Activated T-cell treated with anti-CD3 and anti-CD28 coated beads, Interleukin-2, amount 50 U/mL, for 72 hours (primary cell): ENCODE measurements around the gene PRPF38B. TPM values are rescaled to one million over a fixed set of nuclear protein-coding genes. Genes with fewer than 3 reads are reported as not detected.
A peak's percentile ranks its signal among the peaks of the same experiment; 100 is the strongest.
"Not testable (repeated sequence)": the region's sequence is repeated elsewhere in the genome, so short reads cannot be mapped to it uniquely, and the experiment has no call there.

Source experiments
- ATAC-seq, 2 donors: fragments of 150-1000 bp; cut with Tn5 transposase; replicated peaks in 1 of 2; 2 replicates each; pipeline ENCODE4 v1.10.0; 2021; ENCODE audit warnings: moderate library complexity in 2 of 2, mild to moderate bottlenecking in 1 of 2
- DNase-seq, 2 donors: peaks; one replicate each; pipeline ENCODE4 v3.0.0; 2021 to 2022; ENCODE audit warnings: mixed read lengths in 1 of 2
- H3K27ac Mint-ChIP-seq: one replicate; pipeline ENCODE4 v1.8.0; 2022; ENCODE audit warnings: mild to moderate bottlenecking, moderate library complexity, mixed read lengths
- H3K27me3 Mint-ChIP-seq: one replicate; pipeline ENCODE4 v1.8.0; 2022; ENCODE audit warnings: low read depth, mixed read lengths
- H3K36me3 Mint-ChIP-seq, 2 donors: one replicate each; pipeline ENCODE4 v1.8.0; 2022; ENCODE audit warnings: mixed read lengths in 2 of 2, mild to moderate bottlenecking in 1 of 2; ENCODE audit not compliant: insufficient read depth in 2 of 2
- H3K4me1 Mint-ChIP-seq: one replicate; pipeline ENCODE4 v1.8.0; 2022; ENCODE audit warnings: low read depth, mixed read lengths
- H3K4me3 Mint-ChIP-seq, 2 donors: one replicate each; pipeline ENCODE4 v1.8.0; 2022; ENCODE audit warnings: mild to moderate bottlenecking in 2 of 2, mixed read lengths in 2 of 2, moderate library complexity in 2 of 2
- H3K9me3 Mint-ChIP-seq, 2 donors: one replicate each; pipeline ENCODE4 v1.8.0; 2022; ENCODE audit warnings: mixed read lengths in 2 of 2
- total RNA-seq, 2 donors: library from RNA; stranded (reverse); gene quantifications; one replicate each; pipeline ENCODE4 v1.2.3, GENCODE V29; 2022

PRPF38B gene
- total RNA-seq, 2 donors from 2014 or later: 86.3 to 87.4 TPM

DNA sequence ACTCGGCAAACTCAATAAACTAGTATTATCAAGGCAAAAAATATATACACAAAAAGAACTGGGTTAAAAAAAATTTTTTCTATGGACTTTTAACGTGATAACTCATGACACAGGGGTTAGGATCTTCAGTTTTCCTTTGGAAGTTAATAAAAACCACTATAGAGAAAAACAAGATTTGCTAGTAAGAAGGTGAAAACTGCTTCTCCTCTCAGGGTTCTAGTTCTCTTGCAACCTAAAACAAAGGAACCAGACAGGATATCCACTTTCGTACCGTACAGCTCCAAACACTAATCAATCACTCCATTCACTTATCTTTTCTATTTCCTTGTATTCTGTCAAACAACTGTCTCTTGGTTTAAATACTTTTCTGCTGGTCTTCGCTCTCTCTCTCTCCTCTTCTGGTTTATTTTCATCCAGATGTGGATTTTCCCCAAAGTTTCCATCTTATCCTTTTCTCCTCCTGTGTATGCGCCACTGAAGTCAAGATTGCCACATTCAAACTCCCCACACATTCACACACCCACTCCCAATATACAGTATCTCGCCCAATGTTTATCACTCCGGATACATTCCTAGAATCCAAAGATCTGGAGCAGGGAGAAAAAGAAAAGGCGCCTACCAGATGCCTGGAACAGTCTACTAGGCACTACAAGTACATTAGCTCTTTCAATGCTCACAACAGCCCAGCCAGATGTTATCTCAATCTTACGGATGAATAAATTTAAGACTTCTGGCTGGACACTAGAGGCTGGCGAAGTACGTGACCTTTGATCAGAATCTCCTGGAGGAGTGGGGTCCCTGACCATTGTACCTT, 775 bp upstream of the PRPF38B start:
- Mint-ChIP-seq H3K4me3 (peak overlapping the region; percentile 97 to 99), H3K4me1 (peaks cover 35% of the 10 kb centered on the region), H3K36me3 (peaks cover 10 to 26% of the 10 kb centered on the region in 2 donors), H3K27ac (peak overlapping the region; percentile 96), H3K27me3 (no peaks in the 10 kb centered on the region), H3K9me3 (no peaks in the 10 kb centered on the region)
- no peak for DNase-seq
- ATAC-seq: peak in 1 of 2 donors; percentile 0

DNA sequence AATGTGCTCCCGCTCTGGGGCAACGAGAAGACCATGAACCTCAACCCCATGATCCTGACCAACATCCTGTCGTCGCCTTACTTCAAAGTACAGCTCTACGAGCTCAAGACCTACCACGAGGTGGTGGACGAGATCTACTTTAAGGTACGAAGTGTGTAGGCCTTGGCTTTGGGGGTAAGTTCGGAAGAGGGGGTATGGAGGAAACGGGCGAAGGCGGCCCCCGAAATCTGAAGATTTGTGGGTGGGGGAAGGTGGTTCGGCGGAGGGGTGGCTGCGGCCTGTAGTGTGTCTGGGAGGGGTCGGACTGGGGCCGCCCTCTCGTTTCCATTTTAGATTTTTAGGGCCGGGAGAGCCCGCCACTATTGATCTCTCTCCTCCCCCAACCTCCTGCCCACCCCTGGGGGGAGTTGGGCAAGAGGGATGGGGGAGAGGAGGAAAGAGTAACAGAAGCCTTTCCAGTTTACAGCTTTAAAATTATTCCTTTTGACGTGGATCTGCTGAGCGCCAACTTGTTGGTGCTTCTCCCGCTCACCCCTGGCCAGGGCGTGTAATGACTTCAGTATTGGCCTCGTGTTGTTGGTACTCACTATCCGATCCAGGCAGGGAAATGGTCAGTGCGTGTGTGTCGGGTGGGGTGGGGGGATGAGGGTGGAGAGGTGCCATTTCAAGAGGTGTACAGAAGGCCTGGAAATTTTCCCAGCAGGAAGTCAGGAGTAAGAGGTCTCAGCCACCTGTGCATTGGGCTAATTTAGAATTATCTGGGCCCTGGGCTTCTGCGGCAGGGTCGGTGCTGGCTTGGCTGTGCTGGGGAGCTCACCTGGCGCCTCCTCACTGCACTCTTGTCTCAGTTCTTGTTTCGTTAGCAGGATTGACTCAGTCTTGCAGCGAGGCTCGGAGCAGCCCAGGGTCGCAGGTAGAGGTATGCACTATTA, 880 bp downstream of the PRPF38B start:
- H3K27ac Mint-ChIP-seq: peak overlapping the region; percentile 87
- H3K4me3 Mint-ChIP-seq: peak overlapping the region; percentile 97 to 99
- H3K27me3 Mint-ChIP-seq: no peaks in the 10 kb centered on the region
- peaks cover 11 to 36% of the 10 kb centered on the region in 2 donors for H3K36me3 Mint-ChIP-seq
- DNase-seq: peak; percentile 74 to 82
- ATAC-seq: peak; percentile 79 to 82
- H3K4me1 Mint-ChIP-seq: peaks cover 47% of the 10 kb centered on the region
- no peaks in the 10 kb centered on the region for H3K9me3 Mint-ChIP-seq

- no peak for DNase-seq
- H3K36me3 Mint-ChIP-seq: peaks cover 25 to 59% of the 10 kb centered on the region in 2 donors
- H3K4me3 Mint-ChIP-seq: peak overlapping the region; percentile 71 to 74
- no peaks in the 10 kb centered on the region for H3K27me3 Mint-ChIP-seq
- H3K9me3 Mint-ChIP-seq: no peaks in the 10 kb centered on the region
- ATAC-seq: no peak
- H3K27ac Mint-ChIP-seq: peak overlapping the region; percentile 86
- peaks cover 60% of the 10 kb centered on the region for H3K4me1 Mint-ChIP-seq
These were observed 3.4 kb downstream of the PRPF38B start for GRCh38 chr1:108695535-108695934.

GRCh38 chr1:108699375-108700332, 7.5 kb downstream of the PRPF38B start:
- DNase-seq: no peak
- peaks cover 17 to 49% of the 10 kb centered on the region in 2 donors for H3K36me3 Mint-ChIP-seq

GRCh38 chr1:108701176-108701849, 9.2 kb downstream of the PRPF38B start:
- ATAC-seq (no peak), DNase-seq (no peak)
- Mint-ChIP-seq H3K27ac (peak overlapping the region; percentile 8), H3K36me3 (peaks cover 15 to 38% of the 10 kb centered on the region in 2 donors), H3K27me3 (no peaks in the 10 kb centered on the region), H3K4me3 (no peak overlapping the region), H3K9me3 (no peaks in the 10 kb centered on the region), H3K4me1 (peaks cover 57% of the 10 kb centered on the region)

More at GRCh38 chr1:108699375-108700332, 7.5 kb downstream of the PRPF38B start:
- Mint-ChIP-seq H3K27ac (peak overlapping the region; percentile 93), H3K9me3 (no peaks in the 10 kb centered on the region), H3K4me1 (peaks cover 59% of the 10 kb centered on the region), H3K27me3 (no peaks in the 10 kb centered on the region), H3K4me3 (peak overlapping the region; percentile 66 to 74)
- no peak for ATAC-seq

DNA sequence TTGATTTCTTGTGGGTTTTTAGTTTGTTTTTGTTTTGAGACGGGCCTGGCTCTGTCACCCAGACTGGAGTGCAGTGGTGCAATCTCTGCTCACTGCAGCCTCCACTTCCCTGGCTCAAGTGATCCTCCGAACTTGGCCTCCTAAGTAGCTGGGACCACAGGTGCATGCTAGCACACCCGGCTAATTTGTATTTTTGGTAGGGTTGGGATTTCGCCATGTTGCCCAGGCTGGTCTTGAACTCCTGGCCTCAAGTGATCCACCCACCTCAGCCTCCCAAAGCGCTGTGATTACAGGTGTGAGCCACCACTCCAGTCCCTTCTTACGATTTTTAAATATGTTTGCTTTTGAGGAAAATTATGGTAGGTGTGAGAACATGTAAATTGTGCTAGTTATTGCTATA, 10.0 kb downstream of the PRPF38B start:
- H3K27ac Mint-ChIP-seq, H3K27me3 Mint-ChIP-seq, H3K4me3 Mint-ChIP-seq, DNase-seq, H3K9me3 Mint-ChIP-seq, ATAC-seq: not testable (repeated sequence)
- Mint-ChIP-seq H3K36me3 (peaks cover 15 to 32% of the 10 kb centered on the region in 2 donors), H3K4me1 (peaks cover 54% of the 10 kb centered on the region)

GRCh38 chr1:108703939-108704338, 11.8 kb downstream of the PRPF38B start:
- Mint-ChIP-seq H3K27ac (peak overlapping the region; percentile 80), H3K9me3 (no peaks in the 10 kb centered on the region), H3K4me1 (peaks cover 39% of the 10 kb centered on the region), H3K27me3 (no peaks in the 10 kb centered on the region), H3K36me3 (peaks cover 11 to 17% of the 10 kb centered on the region in 2 donors), H3K4me3 (peak overlapping the region; percentile 55 to 60)
- peak; percentile 78 to 86 for ATAC-seq
- peak; percentile 22 to 50 for DNase-seq

DNA sequence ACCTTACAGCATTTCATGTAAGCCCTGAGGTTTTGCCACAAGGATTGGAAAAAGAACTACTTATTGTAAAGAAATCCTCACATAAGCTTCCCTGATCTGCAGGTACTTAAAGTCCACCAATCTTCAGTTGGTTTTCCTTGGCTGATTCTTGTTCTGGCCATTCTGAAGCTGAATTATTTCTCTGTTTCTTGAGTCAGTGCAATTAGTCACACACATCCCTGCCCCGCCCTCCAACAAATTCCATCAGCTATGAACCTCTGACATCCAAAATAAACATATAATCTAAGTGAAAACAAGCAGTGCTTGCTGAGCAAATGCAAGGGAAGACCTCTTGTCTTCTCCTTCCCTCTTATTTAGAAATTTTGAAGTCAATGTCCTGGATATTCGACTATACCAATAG, 12.4 kb downstream of the PRPF38B start:
- H3K4me1 Mint-ChIP-seq: peaks cover 36% of the 10 kb centered on the region

GRCh38 chr1:108706643-108707042, 14.5 kb downstream of the PRPF38B start:
- no peak for ATAC-seq
- H3K27ac Mint-ChIP-seq: no peak overlapping the region
- DNase-seq: no peak

More for the DNA sequence above, 12.4 kb downstream of the PRPF38B start:
- Mint-ChIP-seq H3K36me3 (peaks cover 6 to 12% of the 10 kb centered on the region in 2 donors), H3K27ac (peak overlapping the region; percentile 80), H3K27me3 (no peaks in the 10 kb centered on the region), H3K9me3 (no peaks in the 10 kb centered on the region), H3K4me3 (peak overlapping the region in 1 of 2 donors; percentile 60)
- ATAC-seq: no peak
- peak in 1 of 2 donors; percentile 8 for DNase-seq

GRCh38 chr1:108708691-108709660, 16.9 kb downstream of the PRPF38B start:
- Mint-ChIP-seq H3K4me1 (peaks cover 23% of the 10 kb centered on the region), H3K36me3 (no peaks in the 10 kb centered on the region), H3K27ac (peak overlapping the region; percentile 38), H3K9me3 (no peaks in the 10 kb centered on the region), H3K27me3 (no peaks in the 10 kb centered on the region), H3K4me3 (no peak overlapping the region)
- peak; percentile 72 for ATAC-seq
- peak; percentile 69 to 71 for DNase-seq

More at GRCh38 chr1:108706643-108707042, 14.5 kb downstream of the PRPF38B start:
- H3K4me1 Mint-ChIP-seq: peaks cover 33% of the 10 kb centered on the region
- H3K9me3 Mint-ChIP-seq: no peaks in the 10 kb centered on the region
- peaks cover 0 to 2% of the 10 kb centered on the region in 2 donors for H3K36me3 Mint-ChIP-seq
- no peaks in the 10 kb centered on the region for H3K27me3 Mint-ChIP-seq
- H3K4me3 Mint-ChIP-seq: no peak overlapping the region

DNA sequence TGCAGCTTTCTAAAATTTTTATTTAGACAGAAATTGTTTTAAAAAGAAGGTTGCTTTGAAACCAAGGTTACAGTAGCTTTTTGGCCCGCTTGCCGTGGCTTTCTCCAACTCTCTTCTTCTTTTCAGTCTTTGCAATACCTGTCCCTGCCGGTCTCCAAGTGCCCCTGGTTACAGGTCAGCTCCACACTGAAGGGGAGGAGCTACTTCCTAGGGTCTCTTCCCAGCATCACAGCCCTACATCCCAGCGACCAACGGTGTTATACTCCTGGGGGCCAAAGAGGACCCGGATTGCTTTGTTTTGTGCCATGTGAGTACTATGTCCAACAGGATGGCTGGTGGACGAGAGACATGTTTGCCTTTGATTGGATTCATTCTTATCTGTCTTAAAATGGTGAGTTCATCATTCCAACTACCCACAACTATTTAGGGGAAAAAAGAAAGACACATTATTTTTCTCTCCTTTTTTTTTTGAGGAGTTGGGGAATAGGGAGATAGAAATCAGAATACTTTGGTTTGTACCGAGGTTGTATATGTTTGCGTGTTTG, 20.6 kb downstream of the PRPF38B start, which contains the start of gene FNDC7:
Gene FNDC7, plus strand, starts transcription at position 303 of the 545 bp plus-strand sequence. Its CDS starts 26 bp downstream, at position 329.
- Mint-ChIP-seq H3K27ac (no peak within 1 kb of the TSS), H3K4me3 (no peak within 1 kb of the TSS), H3K36me3 (no peaks in the 10 kb centered on the region), H3K27me3 (no peaks in the 10 kb centered on the region), H3K9me3 (no peaks in the 10 kb centered on the region), H3K4me1 (peaks cover 5% of the 10 kb centered on the region)
- no peak for ATAC-seq
- no peak for DNase-seq
